HG02798 (cell line): ENCODE results near the gene DNMT3A.
A peak's percentile ranks its signal among the peaks of the same experiment; 100 is the strongest.

Experiments used
- ATAC-seq: cut with Tn5 transposase; IDR thresholded peaks from one replicate; pipeline ENCODE4 v1.9.1; 2021; ENCODE audit warnings: mild to moderate bottlenecking; ENCODE audit not compliant: unreplicated experiment, poor library complexity

DNMT3A gene

GRCh38 chr2:25341753-25342371 is at the start of gene DNMT3A:
DNMT3A (minus strand) TSS chr2:25341925; CDS start chr2:25313984, 27,941 bp downstream.
- peak; percentile 30 for ATAC-seq

- ATAC-seq: no peak
Observed at GRCh38 chr2:25389161-25389560, 47.4 kb upstream of the DNMT3A start.

DNA sequence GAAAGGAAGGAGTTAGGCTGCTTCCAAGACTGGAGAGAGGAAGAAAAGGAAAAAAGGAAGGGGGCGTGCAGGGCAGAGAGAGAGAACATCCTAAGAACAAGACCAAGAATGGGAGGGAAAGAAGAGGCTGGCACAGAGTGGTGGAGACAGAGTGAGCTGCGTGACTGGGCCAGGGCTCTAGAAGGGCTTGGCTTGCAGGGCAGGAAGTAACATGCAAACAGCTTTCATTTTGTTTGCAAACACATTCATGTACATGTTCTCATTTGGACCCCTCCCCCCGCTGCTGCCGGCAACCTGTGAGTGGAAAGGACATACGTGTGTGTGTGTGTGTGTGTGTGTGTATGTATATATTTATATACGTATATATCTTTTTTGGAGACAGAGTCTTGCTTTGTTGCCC is 46.8 kb upstream of the DNMT3A start:
- no peak for ATAC-seq

DNA sequence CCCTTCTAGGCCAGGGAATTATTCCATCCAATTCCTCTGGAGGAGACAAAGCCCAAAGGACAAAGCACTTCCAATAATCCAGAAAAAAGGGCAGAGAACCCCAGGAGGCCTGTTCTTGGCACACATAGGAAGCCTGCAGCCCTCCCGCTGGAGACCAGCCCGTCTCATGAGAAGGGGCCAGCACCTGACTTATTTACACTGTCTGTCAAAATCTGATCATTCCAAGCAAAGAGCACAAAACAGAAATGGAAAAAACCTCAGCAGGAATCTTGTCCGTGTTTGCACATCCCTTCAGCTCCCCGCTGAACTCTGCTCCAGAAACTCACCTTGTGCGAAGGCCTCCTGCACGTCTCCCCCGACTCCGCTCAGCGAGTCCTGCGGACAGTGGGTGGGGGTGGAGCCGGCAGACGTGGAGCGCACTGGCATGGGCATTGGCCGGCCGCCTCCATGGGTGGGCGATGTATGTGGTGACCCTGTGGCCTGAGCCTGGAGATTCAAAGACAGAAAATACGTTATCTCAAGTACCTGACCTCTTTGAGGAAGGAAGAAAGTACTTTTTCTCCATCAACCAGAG is 46.2 kb upstream of the DNMT3A start:
- no peak for ATAC-seq

GRCh38 chr2:25386971-25387875 is 45.5 kb upstream of the DNMT3A start:
- no peak for ATAC-seq

GRCh38 chr2:25385910-25386309 is 44.2 kb upstream of the DNMT3A start:
- no peak for ATAC-seq

DNA sequence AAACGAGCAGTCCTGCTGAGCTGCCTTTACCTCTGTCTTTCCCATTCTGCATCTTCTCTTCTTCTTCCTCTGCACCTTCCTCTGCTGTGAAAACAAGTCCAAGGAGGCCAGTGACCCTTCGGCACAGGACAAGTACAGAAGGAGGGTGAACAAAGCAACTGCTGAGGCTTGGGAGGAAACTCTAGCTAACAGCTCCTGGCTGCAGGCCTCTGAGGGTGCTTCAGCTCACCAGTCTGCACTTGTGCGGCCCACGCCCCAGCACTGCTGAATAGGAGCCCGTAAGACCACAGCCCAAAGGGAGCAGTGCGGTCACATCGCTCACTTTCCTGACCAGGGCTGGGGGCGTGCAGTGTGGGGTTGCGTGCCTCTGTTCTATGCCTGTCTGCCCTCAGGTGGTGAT is 42.1 kb upstream of the DNMT3A start:
- ATAC-seq: no peak

- no peak for ATAC-seq
Observed at GRCh38 chr2:25381502-25381901, 39.8 kb upstream of the DNMT3A start.

- ATAC-seq: no peak
Observed at GRCh38 chr2:25380586-25381375, 39.1 kb upstream of the DNMT3A start.

- no peak for ATAC-seq
Observed at GRCh38 chr2:25380023-25380422, 38.3 kb upstream of the DNMT3A start.

- ATAC-seq: no peak
Observed at GRCh38 chr2:25379535-25379934, 37.8 kb upstream of the DNMT3A start.

- no peak for ATAC-seq
Observed at GRCh38 chr2:25378731-25379490, 37.2 kb upstream of the DNMT3A start.

- no peak for ATAC-seq
Observed at GRCh38 chr2:25377822-25378421, 36.2 kb upstream of the DNMT3A start.

GRCh38 chr2:25376750-25377621 is 35.3 kb upstream of the DNMT3A start:
- ATAC-seq: peak; percentile 97

DNA sequence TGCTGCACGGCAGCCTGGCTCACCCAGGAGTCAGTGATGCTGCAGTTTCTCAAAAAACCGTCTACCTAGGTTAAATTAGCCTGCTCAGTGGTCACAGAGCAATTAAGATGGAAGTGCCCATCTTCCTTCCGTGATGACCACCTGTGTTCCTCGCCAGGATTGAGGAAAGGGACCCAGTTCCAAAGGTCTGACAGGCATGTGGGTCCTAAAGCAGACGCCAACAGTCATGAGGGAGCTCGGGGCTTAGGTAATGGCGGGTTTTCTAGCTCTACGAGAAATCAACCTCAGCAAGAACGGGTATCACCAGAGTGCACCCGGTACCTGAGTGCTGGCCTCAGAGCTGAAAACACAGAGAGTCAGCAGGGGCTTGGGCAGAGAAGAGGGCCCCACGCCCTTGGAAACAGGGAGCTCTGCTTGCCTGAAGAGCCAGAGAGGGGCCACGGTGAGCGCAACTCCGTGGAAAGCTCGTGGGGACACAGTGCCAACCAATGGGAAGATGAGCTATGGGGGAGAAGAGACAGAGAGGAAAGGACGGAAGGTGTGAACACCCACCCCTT is 34.3 kb upstream of the DNMT3A start:
- ATAC-seq: no peak

DNA sequence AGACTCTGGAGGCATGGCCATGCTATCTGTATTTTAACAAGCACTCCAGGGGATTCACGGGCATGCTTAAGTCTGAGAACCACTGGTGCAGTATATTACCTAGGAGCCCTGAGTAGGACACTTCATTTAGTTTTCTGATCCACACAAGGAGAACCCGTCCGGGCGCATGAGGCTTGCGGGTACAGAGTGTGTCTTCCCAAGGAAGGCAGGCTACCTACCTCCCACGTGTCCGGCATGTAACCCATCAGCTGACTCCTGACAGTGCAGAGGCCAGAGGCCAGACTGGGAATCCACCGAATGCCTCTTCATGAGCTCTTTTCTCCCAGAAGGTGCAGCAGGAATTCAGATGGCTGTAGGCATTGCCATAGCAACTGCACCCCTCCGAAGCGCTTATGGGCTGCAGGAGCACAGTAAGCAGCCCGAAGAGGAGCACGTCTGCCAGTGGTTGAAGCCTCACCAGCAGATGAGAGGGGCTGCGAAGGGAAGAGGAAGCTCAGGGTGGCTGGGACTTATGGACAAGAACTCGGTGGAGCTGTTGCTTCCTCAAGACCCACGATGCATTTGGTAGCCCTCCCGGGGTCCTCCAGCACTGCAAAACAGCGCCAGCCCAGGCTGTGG is 33.8 kb upstream of the DNMT3A start:
- no peak for ATAC-seq

DNA sequence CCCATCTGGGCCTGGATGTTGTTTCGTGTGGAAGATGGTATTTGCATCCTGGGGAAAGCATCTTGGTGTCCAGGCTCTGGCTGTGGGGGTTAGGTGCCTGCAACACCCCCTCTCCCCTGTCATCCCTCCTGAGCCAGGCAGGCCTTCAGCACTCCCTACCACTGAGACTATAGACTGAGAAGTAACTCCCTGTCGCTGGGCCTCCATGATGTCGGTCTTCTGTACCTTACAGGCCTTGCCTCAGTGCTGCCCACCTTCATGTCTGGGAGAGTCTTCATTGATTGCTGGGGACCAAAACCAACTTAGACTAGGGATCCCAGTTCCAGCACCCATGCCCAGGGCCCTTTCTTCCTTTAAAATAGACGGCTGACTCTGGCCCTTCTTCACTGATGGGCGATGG is 33.1 kb upstream of the DNMT3A start:
- ATAC-seq: no peak

GRCh38 chr2:25374411-25374810 is 32.7 kb upstream of the DNMT3A start:
- ATAC-seq: no peak
